HepG2 (cell line): ENCODE results near the gene GGA1. TPM values are rescaled to one million over a fixed set of nuclear protein-coding genes. Genes with fewer than 3 reads are reported as not detected.

Experiments
- BRCA1 ChIP-seq: sonication (generic); formaldehyde crosslinking; IDR thresholded peaks from 2 replicates; pipeline ENCODE4 v1.4.0; 2020; ENCODE audit warnings: missing genetic modification reagents
- CREM ChIP-seq, 2 experiments: sonication (generic) in 1 of 2; formaldehyde crosslinking in 1 of 2; IDR thresholded peaks; 2 replicates each; pipeline versions ENCODE4 v1.4.0 to v1.6.1; 2016 to 2020; ENCODE audit warnings: antibody characterized with exemption in 1 of 2, mild to moderate bottlenecking in 1 of 2, missing genetic modification reagents in 1 of 2
- HBP1 ChIP-seq: IDR thresholded peaks from 2 replicates; pipeline ENCODE4 v1.6.1; 2016; ENCODE audit warnings: low read depth, control low read depth
- KDM2A ChIP-seq: sonication (generic); formaldehyde crosslinking; IDR thresholded peaks from 2 replicates; pipeline ENCODE4 v1.4.0; 2020; ENCODE audit warnings: low read depth, missing genetic modification reagents, borderline replicate concordance
- NONO ChIP-seq, 2 experiments: fragments of 450-650 bp in 1 of 2; sonication (generic) in 1 of 2; formaldehyde crosslinking in 1 of 2; IDR thresholded peaks in 1 of 2; conservative IDR thresholded peaks in 1 of 2; 2 replicates each; pipeline versions ENCODE4 v1.6.1 to v1.8.0; 2017 to 2022; ENCODE audit warnings: mild to moderate bottlenecking in 1 of 2, missing genetic modification reagents in 1 of 2, moderate library complexity in 1 of 2
- POLR2AphosphoS5 ChIP-seq: IDR thresholded peaks from 2 replicates; pipeline ENCODE4 v1.6.1; 2012; ENCODE audit warnings: low read depth, low read length
- RARA ChIP-seq: IDR thresholded peaks from 2 replicates; pipeline ENCODE4 v1.6.1; 2016; ENCODE audit warnings: missing genetic modification reagents, missing compliant biosample characterization
- RBM39 ChIP-seq: fragments of 200-400 bp; formaldehyde crosslinking; IDR thresholded peaks from one replicate; pipeline ENCODE4 v1.6.1; 2018; ENCODE audit warnings: antibody characterized with exemption, mild to moderate bottlenecking, low read depth, low read length; ENCODE audit not compliant: poor library complexity, severe bottlenecking
- SIN3A ChIP-seq: IDR thresholded peaks from 2 replicates; pipeline ENCODE4 v1.6.1; 2011; ENCODE audit warnings: low read depth, mild to moderate bottlenecking, control low read depth, low read length, borderline replicate concordance
- SP1 ChIP-seq, 2 experiments: fragments of 450-650 bp in 1 of 2; sonication (generic) in 1 of 2; formaldehyde crosslinking in 1 of 2; IDR thresholded peaks; 2 replicates each; pipeline versions ENCODE4 v1.4.0 to v1.6.1; 2016 to 2020; ENCODE audit warnings: missing genetic modification reagents in 1 of 2
- THAP8 ChIP-seq: sonication (generic); formaldehyde crosslinking; IDR thresholded peaks from 2 replicates; pipeline ENCODE4 v1.5.1; 2020; ENCODE audit warnings: missing genetic modification reagents, mild to moderate bottlenecking, borderline replicate concordance
- TSC22D2 ChIP-seq: sonication (generic); formaldehyde crosslinking; IDR thresholded peaks from 2 replicates; pipeline ENCODE4 v1.5.1; 2020; ENCODE audit warnings: missing genetic modification reagents, mild to moderate bottlenecking, borderline replicate concordance
- ZFP90 ChIP-seq: sonication (generic); formaldehyde crosslinking; IDR thresholded peaks from 2 replicates; pipeline ENCODE4 v1.8.0; 2022; ENCODE audit warnings: missing genetic modification reagents, mild to moderate bottlenecking, inconsistent platforms, borderline replicate concordance
- ZGPAT ChIP-seq: IDR thresholded peaks from 2 replicates; pipeline ENCODE4 v1.6.1; 2016; ENCODE audit warnings: mild to moderate bottlenecking
- ZNF326 ChIP-seq: sonication (generic); formaldehyde crosslinking; IDR thresholded peaks from 2 replicates; pipeline ENCODE4 v1.4.0; 2020; ENCODE audit warnings: missing genetic modification reagents, borderline replicate concordance
- ZNF839 ChIP-seq: sonication (generic); formaldehyde crosslinking; IDR thresholded peaks from 2 replicates; pipeline ENCODE4 v1.4.0; 2020; ENCODE audit warnings: missing genetic modification reagents, mild to moderate bottlenecking, borderline replicate concordance
- ZSCAN20 ChIP-seq: sonication (generic); formaldehyde crosslinking; IDR thresholded peaks from 2 replicates; pipeline ENCODE4 v1.4.0; 2020; ENCODE audit warnings: missing genetic modification reagents, mild to moderate bottlenecking, borderline replicate concordance
- polyA plus RNA-seq, 8 experiments: library from polyadenylated mRNA; depleted of rRNA in 3 of 8; stranded (reverse) in 7 of 8; unstranded in 1 of 8; fragments of >200 nt; fragmentation: Illumina TruSeq in 4 of 8; extraction: Trizol in 4 of 8; gene quantifications; 2 replicates each; pipeline versions ENCODE4 v1.2.1 to v1.2.3, GENCODE V29; 2011 to 2016; ENCODE audit warnings: low read depth in 4 of 8, missing spikeins in 1 of 8, mixed read lengths in 1 of 8; ENCODE audit not compliant: insufficient read depth in 1 of 8
- total RNA-seq, 5 experiments: library from RNA; depleted of rRNA; stranded (reverse); fragments of >200 nt; fragmentation: Illumina TruSeq; extraction: Trizol; gene quantifications; 2 replicates each; pipeline ENCODE4 v1.2.3, GENCODE V29; 2016; ENCODE audit warnings: low read depth in 1 of 5
- TF ChIP-seq, protein P1 (sequence below): sonication (generic); formaldehyde crosslinking; IDR thresholded peaks from 2 replicates; pipeline ENCODE4 v1.4.0; 2020; ENCODE audit warnings: mild to moderate bottlenecking, missing genetic modification reagents
- TF ChIP-seq, protein P2 (sequence below): sonication (generic); formaldehyde crosslinking; IDR thresholded peaks from 2 replicates; pipeline ENCODE4 v1.4.0; 2020; ENCODE audit warnings: missing genetic modification reagents

The GGA1 gene
- total and polyA plus RNA-seq, 2 of the 13 experiments (the other 11 are each of a cell fraction or from before 2014, with no cell fraction given), result 29.1 to 87.2 TPM

GRCh38 chr22:37658133-37659065 is 49.8 kb downstream of the GGA1 start, which contains the start of gene PDXP (continued):
- TF ChIP-seq NONO (IDR thresholded peaks at IDR 0.05) (no peak), NONO (CRISPR knock-in tag; conservative IDR thresholded peaks at IDR 0.05) (0 out of 2 replicates have a peak, but pooled peaks have one; percentile 24), TSC22D2 (CRISPR knock-in tag) (0 out of 2 replicates have a peak, but pooled peaks have one; percentile 39), RBM39 (no peak), BRCA1 (CRISPR knock-in tag) (no peak; the same call in 1 of the 2 replicates), THAP8 (no peak), ZNF839 (no peak), SP1 (IDR thresholded peaks at IDR 0.05) (no peak), SP1 (CRISPR knock-in tag; IDR thresholded peaks at IDR 0.05) (peak; percentile 60), KDM2A (peak; percentile 79; the same call in 1 of the 2 replicates), RARA (CRISPR knock-in tag) (peak; percentile 22), ZFP90 (no peak), SIN3A (peak; percentile 60; the same call in 1 of the 2 replicates), HBP1 (CRISPR knock-in tag) (no peak), ZNF326 (CRISPR knock-in tag) (no peak), ZSCAN20 (CRISPR knock-in tag) (0 out of 2 replicates have a peak, but pooled peaks have one; percentile 30), POLR2AphosphoS5 (peak; percentile 92), ZGPAT (CRISPR knock-in tag) (peak; percentile 42; the same call in 1 of the 2 replicates), CREM (IDR thresholded peaks at IDR 0.05) (peak; percentile 93), CREM (CRISPR knock-in tag; IDR thresholded peaks at IDR 0.05) (no peak)
- TF ChIP-seq, protein P1, sequence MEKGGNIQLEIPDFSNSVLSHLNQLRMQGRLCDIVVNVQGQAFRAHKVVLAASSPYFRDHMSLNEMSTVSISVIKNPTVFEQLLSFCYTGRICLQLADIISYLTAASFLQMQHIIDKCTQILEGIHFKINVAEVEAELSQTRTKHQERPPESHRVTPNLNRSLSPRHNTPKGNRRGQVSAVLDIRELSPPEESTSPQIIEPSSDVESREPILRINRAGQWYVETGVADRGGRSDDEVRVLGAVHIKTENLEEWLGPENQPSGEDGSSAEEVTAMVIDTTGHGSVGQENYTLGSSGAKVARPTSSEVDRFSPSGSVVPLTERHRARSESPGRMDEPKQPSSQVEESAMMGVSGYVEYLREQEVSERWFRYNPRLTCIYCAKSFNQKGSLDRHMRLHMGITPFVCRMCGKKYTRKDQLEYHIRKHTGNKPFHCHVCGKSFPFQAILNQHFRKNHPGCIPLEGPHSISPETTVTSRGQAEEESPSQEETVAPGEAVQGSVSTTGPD (CRISPR knock-in tag), result no peak
- TF ChIP-seq, protein P2, sequence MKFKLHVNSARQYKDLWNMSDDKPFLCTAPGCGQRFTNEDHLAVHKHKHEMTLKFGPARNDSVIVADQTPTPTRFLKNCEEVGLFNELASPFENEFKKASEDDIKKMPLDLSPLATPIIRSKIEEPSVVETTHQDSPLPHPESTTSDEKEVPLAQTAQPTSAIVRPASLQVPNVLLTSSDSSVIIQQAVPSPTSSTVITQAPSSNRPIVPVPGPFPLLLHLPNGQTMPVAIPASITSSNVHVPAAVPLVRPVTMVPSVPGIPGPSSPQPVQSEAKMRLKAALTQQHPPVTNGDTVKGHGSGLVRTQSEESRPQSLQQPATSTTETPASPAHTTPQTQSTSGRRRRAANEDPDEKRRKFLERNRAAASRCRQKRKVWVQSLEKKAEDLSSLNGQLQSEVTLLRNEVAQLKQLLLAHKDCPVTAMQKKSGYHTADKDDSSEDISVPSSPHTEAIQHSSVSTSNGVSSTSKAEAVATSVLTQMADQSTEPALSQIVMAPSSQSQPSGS (CRISPR knock-in tag), result no peak
